Fibroblast of the conjunctiva (primary cell): ENCODE data around the gene EREG.

ENCODE experiments used
- DNase-seq: peaks from one replicate; pipeline ENCODE4 v3.0.0-alpha.2; 2010; ENCODE audit warnings: low read depth

Gene EREG

DNA sequence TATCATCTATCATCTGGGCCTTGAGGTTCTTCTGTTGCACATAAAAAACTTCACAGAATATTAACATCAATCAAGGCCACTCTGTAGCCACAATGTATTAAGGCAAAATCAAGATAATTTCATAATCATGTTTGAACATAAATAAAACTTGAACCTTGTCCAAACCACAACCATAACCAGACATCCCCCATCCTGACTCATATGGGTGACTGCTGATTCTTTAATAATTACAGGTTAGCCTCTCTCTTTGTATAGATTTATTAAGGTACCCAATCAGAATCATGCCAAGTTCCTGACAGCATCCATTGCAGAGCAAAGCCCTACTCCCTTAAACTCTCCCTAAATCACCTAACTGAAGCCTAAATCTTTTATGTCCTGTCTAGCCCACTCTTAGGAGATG lies 63.3 kb downstream of the EREG start:
- DNase-seq, result no peak

DNA sequence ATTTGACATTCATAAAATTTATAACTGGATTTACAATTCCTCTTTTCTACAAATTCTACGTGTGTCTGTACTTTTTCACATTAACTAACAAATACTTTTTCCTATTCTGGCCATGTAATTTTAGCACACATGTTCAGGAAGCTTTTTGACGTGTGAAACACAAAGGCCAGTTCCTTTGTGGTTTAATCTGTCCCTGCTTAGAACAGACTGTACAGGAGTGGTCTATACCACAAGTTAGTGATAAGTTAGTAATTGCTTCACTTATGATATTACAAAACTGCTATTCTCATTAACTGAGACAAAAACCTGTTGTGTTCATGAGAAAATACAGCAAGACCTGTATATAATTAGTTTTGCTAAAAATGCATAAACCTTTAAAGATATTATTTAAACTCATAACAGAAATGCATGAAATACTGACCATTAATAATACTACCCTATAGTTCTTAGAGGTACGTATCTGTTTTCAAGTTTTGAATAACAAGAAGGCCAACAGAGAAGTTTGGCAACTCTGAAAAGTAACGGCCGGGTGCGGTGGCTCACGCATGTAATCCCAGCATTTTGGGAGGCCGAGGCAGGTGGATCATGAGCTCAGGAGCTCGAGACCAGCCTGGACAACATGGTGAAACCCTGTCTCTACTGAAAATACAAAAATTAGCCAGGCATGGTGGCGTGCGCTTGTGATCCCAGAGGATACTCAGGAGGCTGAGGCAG lies 66.3 kb downstream of the EREG start:
- no peak for DNase-seq

DNA sequence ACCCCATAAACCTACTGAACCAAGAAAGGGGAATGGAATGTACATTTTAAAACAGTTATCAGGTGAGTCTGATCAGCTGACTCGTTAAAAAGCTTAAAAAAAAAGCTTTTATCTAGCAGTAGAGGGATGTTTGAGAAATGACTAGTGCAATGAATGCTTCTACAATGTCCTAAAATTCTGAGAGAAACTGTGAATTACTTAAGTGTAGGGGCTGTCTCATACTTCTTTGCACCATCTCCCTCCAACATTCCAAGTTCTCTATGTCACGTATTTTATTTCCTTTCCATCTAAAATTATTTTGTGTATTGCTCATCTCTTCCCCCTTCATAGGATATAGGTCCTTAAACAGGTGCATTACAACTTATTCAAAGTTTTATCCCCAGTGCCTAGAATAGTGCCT lies 68.1 kb downstream of the EREG start:
- no peak for DNase-seq

DNA sequence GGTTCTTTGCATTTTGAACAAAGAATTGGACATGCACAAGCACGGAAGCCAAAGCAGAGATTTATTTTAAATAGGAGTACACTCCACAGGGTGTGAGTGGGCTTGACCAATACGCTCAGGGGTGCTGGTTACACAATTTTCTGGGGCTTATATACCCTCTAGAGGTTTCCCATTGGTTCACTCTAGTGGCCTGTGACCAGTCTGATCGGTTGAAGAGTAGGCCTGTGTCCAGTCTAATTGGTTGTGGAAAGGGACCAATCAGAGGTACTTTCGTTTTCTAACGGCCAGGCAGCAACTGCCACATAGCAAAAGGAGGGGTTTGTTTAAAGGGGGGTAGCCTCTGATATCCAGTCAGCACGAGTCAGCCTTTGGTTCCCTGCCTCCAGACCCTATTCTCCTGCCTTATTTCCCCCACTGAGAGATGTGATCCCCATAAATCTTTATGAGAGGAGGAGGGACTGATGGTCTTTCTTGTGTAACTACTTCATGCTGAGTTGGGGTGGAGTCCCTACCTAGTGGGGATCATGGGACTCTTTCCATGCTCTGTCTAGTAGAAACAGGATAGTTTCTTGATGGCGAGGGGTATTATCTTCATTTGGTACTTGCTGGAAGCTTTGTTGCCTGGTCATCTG lies 68.7 kb downstream of the EREG start:
- no peak for DNase-seq

DNA sequence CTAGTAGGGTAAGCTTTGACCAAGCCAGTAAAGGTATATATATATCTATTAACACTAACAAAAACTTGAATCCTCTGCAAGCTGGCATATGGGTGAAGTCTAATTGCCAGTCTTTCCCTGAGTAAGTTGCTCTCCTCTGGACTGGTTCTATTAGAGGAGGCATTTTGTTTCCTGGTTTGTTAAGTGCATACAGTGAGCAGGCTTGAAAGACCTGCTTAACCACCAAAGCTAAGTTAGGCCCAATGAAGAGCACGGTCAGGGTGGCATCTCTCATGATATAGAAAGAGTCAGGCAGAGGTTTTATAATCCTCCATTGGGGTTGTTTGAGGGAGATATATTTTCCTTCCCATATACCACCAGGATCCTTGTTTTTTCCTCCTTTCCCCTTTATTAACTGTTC lies 70.4 kb downstream of the EREG start:
- DNase-seq, result no peak

DNA sequence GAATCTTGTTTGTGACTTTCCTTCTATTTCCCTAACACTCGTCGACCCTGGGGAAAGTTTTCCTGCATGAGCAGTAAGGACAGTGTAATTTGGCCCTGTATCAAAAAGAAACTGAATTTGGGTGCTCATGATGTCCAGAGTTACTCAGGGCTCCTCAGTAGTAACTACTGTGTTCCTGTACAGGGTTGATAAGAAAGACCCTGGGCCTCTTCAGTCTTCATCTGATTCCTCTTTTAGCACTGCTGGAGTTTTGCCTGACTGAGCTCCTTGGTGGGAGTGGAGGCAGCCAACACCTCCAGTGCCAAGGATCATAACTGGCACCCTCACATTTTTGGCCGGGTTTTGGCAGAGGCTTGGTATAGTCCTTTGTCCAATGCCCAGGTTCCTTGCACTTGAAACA lies 72.9 kb downstream of the EREG start:
- DNase-seq, result no peak
